Activated CD4-positive, alpha-beta T cell treated with anti-CD3 and anti-CD28 coated beads for 36 hours (primary cell): Measurements from ENCODE around the gene ZFP36L1. TPM values are rescaled to one million over a fixed set of nuclear protein-coding genes. Genes with fewer than 3 reads are reported as not detected.

Source experiments
- ATAC-seq: fragments of 200-7000 bp; cut with Tn5 transposase; one replicate; pipeline ENCODE4 v1.10.0; 2021; ENCODE audit warnings: mild to moderate bottlenecking, moderate library complexity
- CTCF ChIA-PET: fragments of 350-600 bp; sonication (Branson Sonifier 250); formaldehyde crosslinking; loops from one replicate; lab custom pipeline; 2021; ENCODE audit warnings: antibody characterized with exemption; lab: Charles Lee
- POLR2A ChIA-PET: fragments of 350-600 bp; sonication (Branson Sonifier 250); formaldehyde crosslinking; loops from one replicate; lab custom pipeline; 2021; ENCODE audit warnings: antibody characterized with exemption, inconsistent platforms; lab: Charles Lee
- DNase-seq: peaks from one replicate; pipeline ENCODE4 v3.0.0-alpha.2; 2020
- H3K27ac Mint-ChIP-seq: one replicate; pipeline ENCODE4 v1.8.0; 2021; ENCODE audit warnings: mixed read lengths
- H3K27me3 Mint-ChIP-seq: one replicate; pipeline ENCODE4 v1.8.0; 2021; ENCODE audit warnings: mixed read lengths
- H3K36me3 Mint-ChIP-seq: one replicate; pipeline ENCODE4 v1.8.0; 2021; ENCODE audit warnings: low read depth, mixed read lengths
- H3K4me1 Mint-ChIP-seq: one replicate; pipeline ENCODE4 v1.8.0; 2021; ENCODE audit warnings: mixed read lengths
- H3K4me3 Mint-ChIP-seq: one replicate; pipeline ENCODE4 v1.8.0; 2021; ENCODE audit warnings: mild to moderate bottlenecking, moderate library complexity, mixed read lengths
- H3K9me3 Mint-ChIP-seq: one replicate; pipeline ENCODE4 v1.8.0; 2021; ENCODE audit warnings: low read depth, mixed read lengths
- intact Hi-C, 2 experiments: fragments of 100-400 bp; cut with DNase I in 1 of 2; cut with micrococcal nuclease in 1 of 2; formaldehyde crosslinking; loops; one replicate each; pipeline versions ENCODE4 v1.14.2 to v1.15.1; 2022 to 2024; cut with DNase I, micrococcal nuclease
- total RNA-seq, 2 experiments: library from RNA; stranded (reverse); gene quantifications; one replicate each; pipeline ENCODE4 v1.2.3, GENCODE V29; 2021

The ZFP36L1 gene
- total RNA-seq, 2 experiments from 2014 or later = 72.1 to 96.9 TPM

DNA sequence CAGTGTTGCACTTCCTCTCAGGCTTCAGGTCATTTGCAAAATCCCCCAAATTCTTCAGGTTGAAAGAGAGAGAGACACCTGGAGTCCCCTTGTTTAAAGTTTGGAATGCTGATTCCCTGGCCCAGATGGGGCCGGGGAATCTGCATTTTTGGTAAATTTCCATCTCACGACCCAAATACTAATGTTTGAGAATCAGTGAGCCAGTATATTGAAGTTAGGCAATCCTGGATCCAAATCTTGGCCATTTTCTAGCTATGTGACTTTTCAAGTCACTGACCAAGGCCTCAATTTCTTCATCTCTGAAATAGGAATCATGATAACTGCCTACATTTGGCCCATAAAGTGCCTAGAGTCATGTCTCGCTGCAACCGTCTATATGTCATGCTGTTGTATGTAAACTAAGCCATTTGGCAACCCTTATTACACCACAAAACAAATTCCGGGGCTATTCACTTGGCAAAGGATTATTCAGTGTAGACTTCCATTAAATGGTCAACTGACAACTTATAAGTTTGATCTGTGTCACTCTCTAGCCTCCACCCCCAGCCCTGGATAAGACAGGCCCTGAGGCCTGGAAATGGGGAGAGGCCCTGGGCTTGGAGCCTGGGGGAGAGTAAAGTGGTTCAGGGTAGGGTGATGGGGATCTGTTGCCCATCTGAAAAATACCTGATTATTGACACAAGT, 3.7 kb upstream of the ZFP36L1 start:
- peaks cover 56% of the 10 kb centered on the region for H3K4me1 Mint-ChIP-seq
- H3K27me3 Mint-ChIP-seq = no peaks in the 10 kb centered on the region
- ChIA-PET POLR2A (interaction anchor here (0.7 to 3.0 kb wide), 7 partner anchors 9 to 586 kb away, joined by 3 to 24 read pairs (median 3); no protein-coding TSS in a partner anchor), CTCF (interaction anchor here (0.8 to 5.5 kb wide), 7 partner anchors 10 to 545 kb away, joined by 3 to 44 read pairs (median 4); no protein-coding TSS in a partner anchor)
- H3K36me3 Mint-ChIP-seq = peaks cover 22% of the 10 kb centered on the region
- DNase-seq (no peak), ATAC-seq (no peak)
- intact Hi-C loops = loop anchor here (1.0 to 10.0 kb wide), 9 partner anchors 19 to 1192 kb away; partner anchors contain the start of genes PIGH (in 1 of the 2), RDH11 (in 1 of the 2) and SUSD6 (in 1 of the 2)
- peak overlapping the region; percentile 100 for H3K27ac Mint-ChIP-seq
- peaks cover 6% of the 10 kb centered on the region for H3K9me3 Mint-ChIP-seq
- peak overlapping the region; percentile 90 for H3K4me3 Mint-ChIP-seq

DNA sequence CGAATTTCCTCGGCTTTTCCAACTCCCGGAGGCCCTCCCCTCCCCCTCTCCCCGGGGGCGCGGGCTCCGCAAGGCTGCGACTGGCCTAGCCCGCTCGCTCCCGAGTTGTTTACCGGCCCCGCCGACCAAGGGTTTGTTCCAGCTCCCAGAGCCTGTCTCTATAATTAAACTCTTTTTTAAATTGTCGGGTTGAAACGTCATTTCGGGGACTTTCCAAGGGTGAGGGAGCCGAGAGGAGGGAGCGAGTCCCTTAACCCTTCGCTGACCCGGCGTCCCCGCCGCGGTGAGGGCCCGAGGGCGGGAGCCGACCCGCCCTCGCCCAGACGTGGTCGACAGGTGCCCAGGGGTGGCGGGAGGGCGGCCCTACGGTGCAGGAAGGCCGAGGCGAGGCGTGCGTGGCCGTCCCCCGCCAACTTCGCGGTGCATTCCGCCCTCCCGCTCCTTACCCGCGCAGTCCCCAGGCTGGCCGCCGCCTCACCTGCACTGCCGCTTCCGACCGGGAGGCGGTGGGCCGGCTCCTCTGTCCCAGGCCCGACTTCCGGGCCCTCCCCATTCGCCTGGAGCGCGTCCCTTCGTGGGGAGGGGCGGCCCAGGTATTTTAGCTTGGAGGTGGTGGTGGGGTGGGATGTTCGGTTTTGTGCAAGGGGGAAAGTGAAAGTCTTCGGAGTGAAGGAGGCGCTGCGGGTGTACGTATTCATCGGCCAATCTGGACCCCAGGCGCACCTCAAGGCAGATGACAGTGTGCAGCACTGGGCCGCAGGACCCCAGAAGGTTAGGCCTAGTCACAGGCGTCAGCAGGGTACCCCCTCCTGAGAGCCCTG, 2.9 kb upstream of the ZFP36L1 start:
- peaks cover 51% of the 10 kb centered on the region for H3K4me1 Mint-ChIP-seq
- peaks cover 27% of the 10 kb centered on the region for H3K36me3 Mint-ChIP-seq
- intact Hi-C loops = loop anchor here (1.0 to 10.0 kb wide), 12 partner anchors 15 to 1191 kb away; partner anchors contain the start of genes DCAF5 (in 1 of the 2), ERH (in 1 of the 2), PIGH (in 1 of the 2) and RDH11 (in 1 of the 2)
- ATAC-seq = peak; percentile 53
- DNase-seq = peak; percentile 90
- H3K27me3 Mint-ChIP-seq = no peaks in the 10 kb centered on the region
- POLR2A ChIA-PET = interaction anchor here (0.6 to 3.0 kb wide), 12 partner anchors 14 to 585 kb away, joined by 3 to 24 read pairs (median 4); no protein-coding TSS in a partner anchor
- H3K27ac Mint-ChIP-seq = peak overlapping the region; percentile 100
- CTCF ChIA-PET = interaction anchor here (0.6 to 5.5 kb wide), 10 partner anchors 9 to 590 kb away, joined by 3 to 44 read pairs (median 3); no protein-coding TSS in a partner anchor
- H3K4me3 Mint-ChIP-seq = peak overlapping the region; percentile 90
- peaks cover 4% of the 10 kb centered on the region for H3K9me3 Mint-ChIP-seq

DNA sequence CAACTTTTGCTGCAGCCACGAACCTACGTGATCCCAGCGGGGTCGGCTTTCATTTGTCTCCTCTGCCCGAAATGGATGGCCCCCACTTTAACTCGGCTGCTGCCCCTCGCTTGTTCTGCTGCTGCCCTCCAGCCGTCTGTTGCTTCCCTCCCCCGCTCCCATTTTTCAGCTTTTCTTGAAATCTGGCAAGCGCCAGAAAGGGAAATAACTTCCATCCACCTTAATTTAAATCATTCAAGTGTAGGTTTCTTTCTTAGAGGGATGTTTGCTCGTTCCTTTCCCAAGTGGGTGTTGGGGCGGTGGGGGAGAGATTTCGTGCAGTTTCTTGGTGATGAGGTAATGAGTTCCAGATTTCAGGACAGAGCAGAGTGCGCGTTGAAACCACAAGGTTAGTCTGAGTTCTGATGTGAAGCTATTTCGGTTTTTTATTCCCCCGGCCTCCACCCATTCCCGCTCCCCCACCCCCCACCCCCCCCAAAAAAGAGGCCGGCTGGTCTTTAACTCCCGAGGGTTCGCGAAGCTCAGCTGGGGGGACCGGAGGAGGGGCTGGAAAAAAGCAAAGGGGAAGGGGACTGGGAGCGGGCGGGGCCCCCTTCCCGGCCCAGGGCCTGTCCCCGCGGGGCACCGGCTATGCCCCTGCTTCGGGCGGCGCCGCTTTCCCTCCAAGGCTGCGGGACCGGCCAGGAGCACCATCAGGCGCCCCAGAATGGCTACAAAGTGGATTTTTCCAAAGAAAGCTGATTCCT, 2.2 kb upstream of the ZFP36L1 start:
- Mint-ChIP-seq H3K27me3 (no peaks in the 10 kb centered on the region), H3K4me1 (peaks cover 45% of the 10 kb centered on the region), H3K27ac (peak overlapping the region; percentile 100), H3K9me3 (peaks cover 4% of the 10 kb centered on the region), H3K4me3 (peak overlapping the region; percentile 90), H3K36me3 (peaks cover 35% of the 10 kb centered on the region)
- intact Hi-C loops = loop anchor here (1.0 to 10.0 kb wide), 14 partner anchors 14 to 1553 kb away; partner anchors contain the start of genes RAD51B (in 2 of the 2), ZFYVE26 (in 2 of the 2), ACTN1 (in 1 of the 2) and DCAF5 (in 1 of the 2)
- DNase-seq = peak; percentile 73
- ChIA-PET POLR2A (interaction anchor here (0.6 to 3.0 kb wide), 10 partner anchors 13 to 584 kb away, joined by 3 to 24 read pairs (median 6); no protein-coding TSS in a partner anchor), CTCF (interaction anchor here (0.6 to 5.5 kb wide), 8 partner anchors 9 to 589 kb away, joined by 3 to 44 read pairs (median 3); no protein-coding TSS in a partner anchor)
- no peak for ATAC-seq

DNA sequence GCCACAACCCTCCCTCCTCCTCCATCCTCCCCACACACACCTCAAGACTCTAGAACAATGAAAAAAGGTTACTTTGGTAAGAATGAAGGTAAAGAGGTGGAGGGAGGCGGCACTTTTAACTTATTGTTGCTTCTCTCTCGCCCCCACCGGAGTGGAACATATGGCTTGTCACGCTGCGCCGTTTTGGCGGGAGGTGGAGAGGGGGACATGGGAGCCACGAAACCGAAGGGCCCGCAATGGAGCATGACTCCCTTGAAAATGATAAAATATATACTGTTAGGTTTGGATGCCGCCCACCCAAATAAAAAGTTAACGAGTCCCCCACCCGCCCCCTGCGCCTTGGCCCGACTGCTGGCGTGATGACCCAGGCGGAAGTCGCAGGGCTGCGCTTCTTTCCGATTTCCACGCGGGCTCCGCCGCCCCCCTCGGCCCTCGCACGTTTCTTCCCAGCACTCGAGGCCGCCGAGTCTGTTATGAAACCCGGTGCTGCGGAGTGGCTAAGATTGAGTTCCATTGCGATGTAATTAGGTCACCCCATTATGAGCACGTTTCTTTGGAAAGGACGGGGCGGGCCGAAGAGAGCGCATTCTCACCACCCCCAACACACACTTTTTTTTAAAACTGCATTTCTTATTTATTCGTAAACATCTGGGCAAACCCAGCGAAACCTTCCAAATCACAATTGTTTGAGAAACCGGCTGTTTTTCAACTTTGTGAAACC, 1.4 kb upstream of the ZFP36L1 start:
- POLR2A ChIA-PET = interaction anchor here (0.7 to 3.0 kb wide), 5 partner anchors 13 to 561 kb away, joined by 3 to 24 read pairs (median 7); no protein-coding TSS in a partner anchor
- CTCF ChIA-PET = interaction anchor here (1.2 to 5.5 kb wide), 2 partner anchors 13 to 21 kb away, joined by 3 to 44 read pairs; no protein-coding TSS in a partner anchor
- no peaks in the 10 kb centered on the region for H3K27me3 Mint-ChIP-seq
- intact Hi-C loops = loop anchor here (1.0 to 10.0 kb wide), 14 partner anchors 13 to 1552 kb away; partner anchors contain the start of genes RAD51B (in 2 of the 2), ZFYVE26 (in 2 of the 2), ACTN1 (in 1 of the 2) and DCAF5 (in 1 of the 2)
- H3K9me3 Mint-ChIP-seq = peaks cover 4% of the 10 kb centered on the region
- H3K4me1 Mint-ChIP-seq = peaks cover 44% of the 10 kb centered on the region
- ATAC-seq (peak; percentile 16), DNase-seq (peak; percentile 91)
- peak overlapping the region; percentile 100 for H3K27ac Mint-ChIP-seq
- peak overlapping the region; percentile 90 for H3K4me3 Mint-ChIP-seq
- H3K36me3 Mint-ChIP-seq = peaks cover 43% of the 10 kb centered on the region

DNA sequence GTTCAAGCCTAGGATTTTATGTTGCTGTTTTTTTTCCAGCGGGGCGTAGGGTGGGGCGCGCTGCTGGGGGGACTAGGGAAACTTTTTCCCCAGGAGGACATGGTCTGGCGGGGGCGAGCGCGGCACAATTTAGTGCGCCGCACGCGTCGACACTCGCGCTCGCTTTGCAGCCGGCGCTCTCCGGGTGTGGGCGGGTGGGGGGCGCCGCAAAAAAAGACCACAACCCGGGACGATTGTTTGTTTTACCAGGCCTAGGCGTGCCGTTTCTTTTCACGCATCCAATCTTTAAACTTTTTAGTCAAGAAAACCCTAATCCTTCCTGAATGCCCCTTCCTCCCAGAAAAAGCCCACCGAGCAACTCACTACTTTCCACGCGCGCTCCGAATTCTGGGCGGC, 865 bp upstream of the ZFP36L1 start:
- peak overlapping the region; percentile 100 for H3K27ac Mint-ChIP-seq
- ChIA-PET CTCF (interaction anchor here (1.0 to 2.2 kb wide), 2 partner anchors 21 to 23 kb away, joined by 4 to 16 read pairs; no protein-coding TSS in a partner anchor), POLR2A (interaction anchor here (1.0 to 5.1 kb wide), 10 partner anchors 10 to 583 kb away, joined by 3 to 68 read pairs (median 7); no protein-coding TSS in a partner anchor)
- peaks cover 45% of the 10 kb centered on the region for H3K36me3 Mint-ChIP-seq
- H3K9me3 Mint-ChIP-seq = peaks cover 1% of the 10 kb centered on the region
- ATAC-seq (no peak), DNase-seq (peak; percentile 76)
- peak overlapping the region; percentile 90 for H3K4me3 Mint-ChIP-seq
- peaks cover 46% of the 10 kb centered on the region for H3K4me1 Mint-ChIP-seq
- intact Hi-C loops = loop anchor here (1.0 to 10.0 kb wide), 17 partner anchors 11 to 1551 kb away; partner anchors contain the start of genes RAD51B (in 2 of the 2), ZFYVE26 (in 2 of the 2), ACTN1 (in 1 of the 2) and DCAF5 (in 1 of the 2)
- no peaks in the 10 kb centered on the region for H3K27me3 Mint-ChIP-seq

DNA sequence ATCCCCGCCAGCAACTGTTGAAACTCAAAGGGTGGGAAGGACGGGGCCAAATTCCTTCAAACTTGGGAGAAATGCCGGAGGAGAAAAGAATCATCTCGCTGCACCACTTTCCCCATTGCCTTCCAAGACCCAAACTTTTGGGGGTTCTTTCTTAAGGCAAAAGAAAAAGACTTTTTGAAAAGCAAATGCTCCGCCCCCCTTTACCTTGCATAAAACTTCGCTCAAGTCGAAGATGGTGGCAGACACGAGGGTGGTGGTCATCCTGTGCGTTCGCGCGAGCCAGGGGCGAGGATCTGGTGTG, 239 bp downstream of the ZFP36L1 start:
- peak overlapping the region; percentile 90 for H3K4me3 Mint-ChIP-seq
- intact Hi-C loops = loop anchor here (5.0 to 10.0 kb wide), 10 partner anchors 185 to 1550 kb away; partner anchors contain the start of genes RAD51B (in 2 of the 2), ZFYVE26 (in 2 of the 2), ACTN1 (in 1 of the 2) and PALS1 (in 1 of the 2)
- peaks cover 44% of the 10 kb centered on the region for H3K4me1 Mint-ChIP-seq
- POLR2A ChIA-PET = interaction anchor here (1.0 to 5.1 kb wide), 10 partner anchors 8 to 582 kb away, joined by 3 to 68 read pairs (median 7); no protein-coding TSS in a partner anchor
- no peak for DNase-seq
- H3K27ac Mint-ChIP-seq = peak overlapping the region; percentile 100
- H3K36me3 Mint-ChIP-seq = peaks cover 53% of the 10 kb centered on the region
- no peak for ATAC-seq
- no peaks in the 10 kb centered on the region for H3K9me3 Mint-ChIP-seq
- no peaks in the 10 kb centered on the region for H3K27me3 Mint-ChIP-seq
- CTCF ChIA-PET = interaction anchor here (1.3 to 2.2 kb wide), 2 partner anchors 24 to 27 kb away, joined by 4 to 16 read pairs; no protein-coding TSS in a partner anchor

DNA sequence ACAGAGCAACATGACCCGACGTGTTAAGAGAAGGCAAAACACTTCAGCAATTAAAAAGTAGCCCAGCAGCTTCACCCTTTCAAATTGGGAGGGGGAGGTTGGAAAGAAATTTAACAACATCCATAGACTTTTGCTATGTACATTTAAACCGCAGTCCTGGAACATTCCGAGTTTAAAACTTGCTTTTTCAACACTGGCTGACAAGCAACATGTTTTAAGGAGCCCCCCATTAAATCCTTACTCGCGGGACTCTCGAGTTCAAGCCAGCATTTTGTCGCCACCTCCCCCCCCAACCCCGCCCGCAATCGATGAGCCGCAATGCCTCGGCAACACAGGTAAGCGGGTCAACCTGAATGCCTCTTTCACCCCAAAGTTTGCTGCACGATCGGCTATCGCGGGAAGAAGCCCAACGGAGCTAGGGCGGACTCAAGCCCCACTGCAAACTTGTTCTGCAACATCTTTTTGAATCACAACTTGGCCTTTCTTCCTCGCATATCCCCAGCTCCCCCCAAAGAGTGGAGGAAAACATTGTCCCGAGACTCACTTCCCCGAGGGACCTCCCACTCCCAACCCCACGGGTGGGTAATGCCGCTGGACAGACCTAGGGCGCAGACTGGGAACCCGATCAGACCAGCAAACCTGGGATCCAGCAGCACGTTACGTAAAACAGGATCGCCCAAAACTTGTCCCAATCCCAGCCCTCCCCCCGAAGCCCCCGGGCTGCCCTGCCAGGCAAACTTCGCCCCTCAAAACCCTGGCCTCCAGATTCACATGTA, 777 bp downstream of the ZFP36L1 start:
- ATAC-seq = no peak
- Mint-ChIP-seq H3K27me3 (no peaks in the 10 kb centered on the region), H3K4me1 (peaks cover 44% of the 10 kb centered on the region), H3K9me3 (no peaks in the 10 kb centered on the region), H3K4me3 (peak overlapping the region; percentile 90), H3K36me3 (peaks cover 59% of the 10 kb centered on the region), H3K27ac (peak overlapping the region; percentile 100)
- POLR2A ChIA-PET = interaction anchor here (1.0 to 5.1 kb wide), 8 partner anchors 7 to 581 kb away, joined by 3 to 68 read pairs (median 12); no protein-coding TSS in a partner anchor
- intact Hi-C loops = loop anchor here (1.0 to 10.0 kb wide), 11 partner anchors 24 to 1550 kb away; partner anchors contain the start of genes RAD51B (in 2 of the 2), ZFYVE26 (in 2 of the 2), ACTN1 (in 1 of the 2) and PALS1 (in 1 of the 2)
- CTCF ChIA-PET = interaction anchor here (0.8 to 7.5 kb wide), 9 partner anchors 11 to 544 kb away, joined by 3 to 61 read pairs (median 4); no protein-coding TSS in a partner anchor
- peak; percentile 62 for DNase-seq

DNA sequence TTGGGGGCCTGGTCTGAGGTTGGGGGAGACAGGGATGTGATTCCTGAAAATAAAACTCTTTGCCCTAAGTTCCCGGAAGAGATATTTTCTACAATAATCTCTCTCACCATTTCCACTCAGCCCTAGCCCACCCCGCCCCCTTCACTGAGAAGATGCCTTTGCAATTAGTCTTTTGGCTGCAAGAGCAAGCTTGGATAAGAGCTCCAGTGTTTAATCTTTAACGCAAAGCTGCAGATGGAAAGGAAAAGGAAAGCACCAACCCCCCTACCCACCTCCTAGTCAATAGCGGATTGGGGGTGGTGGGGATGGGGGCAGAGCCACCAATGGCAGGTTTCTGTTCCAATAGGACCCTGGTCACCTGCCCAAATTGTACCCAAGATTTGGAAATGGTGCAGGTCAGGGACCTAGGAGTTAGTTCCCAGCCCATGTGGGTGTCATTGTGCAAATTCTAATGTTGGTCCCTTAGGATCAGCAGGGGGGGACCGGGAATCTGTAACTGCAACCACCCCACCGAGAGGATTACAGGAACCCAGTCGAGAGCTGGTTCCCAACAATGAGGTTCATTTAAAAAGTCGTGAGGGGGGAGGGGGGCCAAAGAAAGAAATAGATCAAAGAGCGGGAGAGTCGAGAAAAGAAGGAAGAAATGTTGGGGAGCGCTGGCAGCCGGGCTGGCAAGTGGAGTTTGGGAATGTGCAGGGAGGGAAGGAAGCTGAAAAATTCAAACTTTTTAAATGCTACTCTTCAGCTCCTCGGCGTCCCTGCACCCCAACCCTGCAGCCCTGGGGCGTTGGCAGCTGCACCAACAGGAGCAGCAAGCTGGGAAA, 1.6 kb downstream of the ZFP36L1 start:
- ChIA-PET CTCF (interaction anchor here (0.7 to 7.5 kb wide), 13 partner anchors 10 to 543 kb away, joined by 3 to 61 read pairs (median 5); no protein-coding TSS in a partner anchor), POLR2A (interaction anchor here (0.6 to 5.1 kb wide), 8 partner anchors 10 to 344 kb away, joined by 3 to 68 read pairs (median 6); no protein-coding TSS in a partner anchor)
- Mint-ChIP-seq H3K27me3 (no peaks in the 10 kb centered on the region), H3K4me3 (peak overlapping the region; percentile 90), H3K27ac (peak overlapping the region; percentile 100), H3K9me3 (no peaks in the 10 kb centered on the region), H3K36me3 (peaks cover 64% of the 10 kb centered on the region), H3K4me1 (peaks cover 44% of the 10 kb centered on the region)
- peak; percentile 66 for DNase-seq
- no peak for ATAC-seq
- intact Hi-C loops = loop anchor here (1.0 to 10.0 kb wide), 11 partner anchors 25 to 1549 kb away; partner anchors contain the start of genes RAD51B (in 2 of the 2), ZFYVE26 (in 2 of the 2), ACTN1 (in 1 of the 2) and PALS1 (in 1 of the 2)
